Natural killer cell (primary cell): ENCODE data around the gene EXD3. TPM values are rescaled to one million over a fixed set of nuclear protein-coding genes. Genes with fewer than 3 reads are reported as not detected.
"Not testable (repeated sequence)": the region's sequence is repeated elsewhere in the genome, so short reads cannot be mapped to it uniquely, and the experiment has no call there.

Experiments used
- ATAC-seq, 3 donors: fragments of 150-1000 bp in 2 of 3; fragments of 200-7000 bp in 1 of 3; cut with Tn5 transposase; 1 replicate in 1 of 3; 2 replicates in 2 of 3; pipeline ENCODE4 v1.10.0; 2021; ENCODE audit warnings: mild to moderate bottlenecking in 2 of 3, moderate library complexity in 2 of 3
- DNase-seq, 2 donors: peaks; one replicate each; pipeline versions ENCODE4 v3.0.0 to v3.0.0-alpha.2; 2013 to 2021; ENCODE audit warnings: mixed read lengths in 1 of 2
- H3K27ac ChIP-seq: one replicate; pipeline ENCODE4 v1.5.1; 2013; ENCODE audit warnings: mild to moderate bottlenecking, low read length
- H3K27me3 ChIP-seq: one replicate; pipeline ENCODE4 v1.6.1; 2013; ENCODE audit warnings: low read length; ENCODE audit not compliant: control insufficient read depth, insufficient read depth
- H3K36me3 ChIP-seq: one replicate; pipeline ENCODE4 v1.6.1; 2013; ENCODE audit warnings: low read length; ENCODE audit not compliant: control insufficient read depth, insufficient read depth
- H3K4me1 ChIP-seq: one replicate; pipeline ENCODE4 v1.6.1; 2013; ENCODE audit warnings: low read length; ENCODE audit not compliant: control insufficient read depth, insufficient read depth
- H3K4me3 ChIP-seq: one replicate; pipeline ENCODE4 v1.5.1; 2013; ENCODE audit warnings: low read length
- H3K9me3 ChIP-seq: one replicate; pipeline ENCODE4 v1.6.1; 2013; ENCODE audit warnings: low read length; ENCODE audit not compliant: control insufficient read depth, insufficient read depth
- H3K27ac Mint-ChIP-seq, 2 donors: one replicate each; pipeline ENCODE4 v1.8.0; 2022; ENCODE audit warnings: mild to moderate bottlenecking in 2 of 2, mixed read lengths in 2 of 2, moderate library complexity in 1 of 2
- H3K27me3 Mint-ChIP-seq, 2 donors: one replicate each; pipeline ENCODE4 v1.8.0; 2022; ENCODE audit warnings: low read depth in 2 of 2, mixed read lengths in 2 of 2
- H3K36me3 Mint-ChIP-seq: one replicate; pipeline ENCODE4 v1.8.0; 2022; ENCODE audit warnings: mixed read lengths
- H3K4me1 Mint-ChIP-seq, 2 donors: one replicate each; pipeline ENCODE4 v1.8.0; 2022; ENCODE audit warnings: mixed read lengths in 2 of 2
- H3K4me3 Mint-ChIP-seq: one replicate; pipeline ENCODE4 v1.8.0; 2022; ENCODE audit warnings: mild to moderate bottlenecking, moderate library complexity, mixed read lengths
- H3K9me3 Mint-ChIP-seq, 2 donors: one replicate each; pipeline ENCODE4 v1.8.0; 2022; ENCODE audit warnings: mixed read lengths in 2 of 2
- WGBS: methylation state at CpG from one replicate; pipeline ENCODE4 v1.1.7; 2013; ENCODE audit warnings: missing lambda C conversion rate; ENCODE audit not compliant: insufficient coverage; 5-methylcytosine and 5-hydroxymethylcytosine counted together
- intact Hi-C: fragments of 100-400 bp; cut with micrococcal nuclease; formaldehyde crosslinking; loops from one replicate; pipeline ENCODE4 v1.14.2; 2022
- total RNA-seq, 4 donors: library from RNA; stranded (reverse); fragments of 120-200 nt in 1 of 4; gene quantifications; one replicate each; pipeline versions ENCODE4 v1.2.3 to v1.2.4, GENCODE V29; 2013 to 2022
- TF ChIP-seq, protein P1 (sequence below): fragments of 200-600 bp; IDR thresholded peaks from one replicate; pipeline ENCODE4 v1.8.0; 2022; ENCODE audit warnings: antibody characterized with exemption

Gene EXD3
- total RNA-seq, 3 donors from 2014 or later (not counting 1 experiment from before 2014, with no cell fraction given) = 28.0 to 35.3 (median 29.6) TPM

DNA sequence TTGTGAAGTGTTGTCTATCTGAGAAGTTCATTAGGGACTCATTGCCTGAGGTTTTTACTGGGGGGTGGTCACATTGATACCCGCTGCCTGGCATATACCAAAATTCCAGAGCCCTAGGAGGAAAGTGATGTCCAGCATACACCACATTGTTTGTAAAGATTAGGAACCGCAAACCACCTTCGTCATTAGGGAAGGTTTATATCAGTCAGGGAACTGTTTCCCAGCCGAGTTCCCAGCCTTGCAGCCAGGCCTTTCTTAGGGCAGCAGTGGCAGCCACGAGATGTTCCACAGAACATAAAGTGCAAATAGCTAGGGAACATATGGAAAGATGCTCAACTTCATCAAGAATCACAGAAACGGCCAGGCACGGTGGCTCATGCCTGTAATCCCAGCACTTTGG lies 80.5 kb downstream of the EXD3 start:
- intact Hi-C loops = no loop called here
- TF ChIP-seq, protein P1, sequence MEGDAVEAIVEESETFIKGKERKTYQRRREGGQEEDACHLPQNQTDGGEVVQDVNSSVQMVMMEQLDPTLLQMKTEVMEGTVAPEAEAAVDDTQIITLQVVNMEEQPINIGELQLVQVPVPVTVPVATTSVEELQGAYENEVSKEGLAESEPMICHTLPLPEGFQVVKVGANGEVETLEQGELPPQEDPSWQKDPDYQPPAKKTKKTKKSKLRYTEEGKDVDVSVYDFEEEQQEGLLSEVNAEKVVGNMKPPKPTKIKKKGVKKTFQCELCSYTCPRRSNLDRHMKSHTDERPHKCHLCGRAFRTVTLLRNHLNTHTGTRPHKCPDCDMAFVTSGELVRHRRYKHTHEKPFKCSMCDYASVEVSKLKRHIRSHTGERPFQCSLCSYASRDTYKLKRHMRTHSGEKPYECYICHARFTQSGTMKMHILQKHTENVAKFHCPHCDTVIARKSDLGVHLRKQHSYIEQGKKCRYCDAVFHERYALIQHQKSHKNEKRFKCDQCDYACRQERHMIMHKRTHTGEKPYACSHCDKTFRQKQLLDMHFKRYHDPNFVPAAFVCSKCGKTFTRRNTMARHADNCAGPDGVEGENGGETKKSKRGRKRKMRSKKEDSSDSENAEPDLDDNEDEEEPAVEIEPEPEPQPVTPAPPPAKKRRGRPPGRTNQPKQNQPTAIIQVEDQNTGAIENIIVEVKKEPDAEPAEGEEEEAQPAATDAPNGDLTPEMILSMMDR = no peak
- DNase-seq (no peak), ATAC-seq (no peak)
- Mint-ChIP-seq H3K4me3 (no peak overlapping the region), H3K36me3 (no peaks in the 10 kb centered on the region), H3K27me3 (no peaks in the 10 kb centered on the region), H3K27ac (no peak overlapping the region), H3K4me1 (no peaks in the 10 kb centered on the region), H3K9me3 (no peaks in the 10 kb centered on the region)
- Histone ChIP-seq H3K27ac (no peak overlapping the region), H3K36me3 (no peaks in the 10 kb centered on the region), H3K27me3 (no peaks in the 10 kb centered on the region), H3K4me3 (no peak overlapping the region), H3K4me1 (no peaks in the 10 kb centered on the region), H3K9me3 (peaks cover 3% of the 10 kb centered on the region)
- 97% methylated on average over 6 of the region's 7 CpGs for WGBS

DNA sequence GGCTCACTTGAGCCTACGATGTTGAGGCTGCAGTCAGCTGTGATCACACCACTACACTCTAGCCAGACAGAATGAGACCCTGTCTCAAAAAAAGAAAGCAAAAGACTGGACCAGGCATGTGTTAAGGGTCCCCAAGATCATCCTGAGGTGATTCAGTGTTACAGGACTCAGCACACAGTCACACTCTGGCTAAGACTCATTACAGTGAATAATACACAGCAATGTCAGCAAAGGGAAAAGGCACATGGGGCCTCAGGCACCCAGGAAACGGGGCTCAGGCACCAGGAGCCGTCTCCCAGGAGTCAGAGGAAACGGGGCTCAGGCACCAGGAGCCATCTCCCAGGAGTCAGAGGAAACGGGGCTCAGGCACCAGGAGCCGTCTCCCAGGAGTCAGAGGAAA lies 81.7 kb downstream of the EXD3 start:
- Histone ChIP-seq H3K36me3 (no peaks in the 10 kb centered on the region), H3K4me1 (no peaks in the 10 kb centered on the region), H3K27me3 (no peaks in the 10 kb centered on the region), H3K9me3 (no peaks in the 10 kb centered on the region), H3K27ac (no peak overlapping the region), H3K4me3 (no peak overlapping the region)
- ATAC-seq = no peak
- intact Hi-C loops = no loop called here
- Mint-ChIP-seq H3K4me3 (no peak overlapping the region), H3K9me3 (peaks cover 0 to 8% of the 10 kb centered on the region in 2 donors), H3K27me3 (no peaks in the 10 kb centered on the region), H3K27ac (no peak overlapping the region), H3K36me3 (no peaks in the 10 kb centered on the region), H3K4me1 (no peaks in the 10 kb centered on the region)
- DNase-seq = no peak
- WGBS = 57% methylated on average over 4 of the region's 6 CpGs
- TF ChIP-seq, protein P1 = no peak

DNA sequence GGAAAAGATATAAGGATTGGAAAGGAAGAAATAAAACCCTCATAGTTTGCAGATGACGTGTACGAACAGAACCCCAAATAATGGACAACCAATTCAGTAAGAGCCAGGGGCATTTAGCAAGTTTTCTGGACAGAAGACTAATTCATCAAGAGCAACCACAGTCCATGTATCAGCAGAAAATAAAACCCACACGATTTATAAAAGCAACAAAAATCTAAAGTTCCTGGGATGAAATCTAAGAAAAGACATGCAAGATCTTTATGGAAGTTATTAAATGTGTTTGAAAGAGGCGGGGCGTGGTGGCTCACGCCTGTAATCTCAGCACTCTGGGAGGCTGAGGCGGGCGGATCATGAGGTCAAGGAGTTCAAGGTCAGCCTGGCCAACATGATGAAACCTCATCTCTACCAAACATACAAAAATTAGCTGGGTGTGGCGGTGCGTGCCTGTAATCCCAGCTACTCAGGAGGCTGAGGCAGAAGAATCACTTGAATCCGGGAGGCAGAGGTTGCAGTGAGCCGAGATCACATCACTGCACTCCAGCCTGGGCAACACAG lies 83.0 kb downstream of the EXD3 start:
- H3K36me3 Mint-ChIP-seq, H3K36me3 ChIP-seq, ATAC-seq, intact Hi-C loops, H3K27ac Mint-ChIP-seq, H3K27me3 Mint-ChIP-seq, H3K4me1 Mint-ChIP-seq, H3K9me3 Mint-ChIP-seq, H3K27ac ChIP-seq, H3K4me3 ChIP-seq, H3K4me1 ChIP-seq, H3K9me3 ChIP-seq, H3K4me3 Mint-ChIP-seq, DNase-seq, H3K27me3 ChIP-seq: not testable (repeated sequence)
- WGBS = 98% methylated on average over 12 of the region's 12 CpGs

DNA sequence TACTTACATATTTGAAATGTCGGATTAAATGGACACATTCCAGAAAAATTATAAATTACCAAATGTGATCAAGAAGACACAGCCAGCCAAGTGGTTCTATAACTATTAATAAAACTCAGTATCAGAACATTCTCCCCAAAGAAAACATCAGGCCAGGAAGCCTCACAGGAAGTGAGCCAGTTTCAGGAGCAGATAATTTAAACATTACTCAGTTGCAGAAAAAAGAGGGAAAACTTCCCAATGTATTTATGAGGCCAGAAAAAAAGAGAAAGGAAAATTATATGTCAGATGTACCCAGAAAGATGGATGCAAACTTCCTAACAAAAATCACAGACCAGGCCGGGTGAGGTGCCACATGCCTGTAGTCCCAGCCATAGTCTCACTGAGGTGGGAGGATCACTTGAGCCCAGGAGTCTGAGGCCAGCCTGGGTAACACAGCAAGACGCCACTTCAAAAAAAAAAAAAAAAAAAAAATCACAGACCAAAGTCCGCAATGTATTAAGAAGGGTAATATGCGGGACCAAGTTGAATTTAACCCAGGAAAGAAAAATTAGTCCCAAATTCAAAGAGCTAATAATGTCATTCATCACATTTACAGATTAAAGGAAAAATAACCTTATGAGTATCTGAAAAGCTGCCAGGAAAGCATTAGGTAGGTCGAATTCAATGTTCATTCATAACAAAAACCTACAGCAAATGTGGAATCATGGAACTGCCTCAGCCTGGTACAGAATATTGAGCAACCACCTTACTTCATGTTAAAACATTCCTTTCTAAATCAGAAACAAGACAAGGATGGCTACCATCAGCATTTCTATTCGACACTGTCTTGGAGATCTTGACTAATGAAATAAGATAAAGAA lies 83.7 kb downstream of the EXD3 start:
- Mint-ChIP-seq H3K27ac (no peak overlapping the region), H3K27me3 (no peaks in the 10 kb centered on the region), H3K4me1 (no peaks in the 10 kb centered on the region), H3K36me3 (no peaks in the 10 kb centered on the region), H3K4me3 (no peak overlapping the region), H3K9me3 (peaks cover 0 to 8% of the 10 kb centered on the region in 2 donors)
- Histone ChIP-seq H3K27ac (no peak overlapping the region), H3K4me3 (no peak overlapping the region), H3K36me3 (no peaks in the 10 kb centered on the region), H3K4me1 (no peaks in the 10 kb centered on the region), H3K9me3 (no peaks in the 10 kb centered on the region), H3K27me3 (no peaks in the 10 kb centered on the region)
- no peak for DNase-seq
- TF ChIP-seq, protein P1 = no peak
- ATAC-seq = no peak
- intact Hi-C loops = no loop called here
- WGBS = 93% methylated on average over 4 of the region's 7 CpGs
